Testis (tissue), 3 donors: ENCODE measurements around the gene PITRM1. TPM values are rescaled to one million over a fixed set of nuclear protein-coding genes. Genes with fewer than 3 reads are reported as not detected.
A peak's percentile ranks its signal among the peaks of the same experiment; 100 is the strongest.

Source experiments
- DNase-seq: peaks from one replicate; pipeline ENCODE4 v3.0.0-alpha.2; 2019
- H3K27ac ChIP-seq, 2 donors: fragments of 200-600 bp; sonication (generic); one replicate each; pipeline ENCODE4 v1.5.1; 2019
- H3K27me3 ChIP-seq: fragments of 200-600 bp; sonication (generic); one replicate; pipeline ENCODE4 v1.5.1; 2019
- H3K36me3 ChIP-seq: fragments of 200-600 bp; sonication (generic); one replicate; pipeline ENCODE4 v1.5.1; 2017; ENCODE audit warnings: low read depth; ENCODE audit errors: missing control alignments
- H3K4me1 ChIP-seq: fragments of 200-600 bp; sonication (generic); one replicate; pipeline ENCODE4 v1.5.1; 2019
- H3K4me3 ChIP-seq, 2 donors: fragments of 200-600 bp; sonication (generic); one replicate each; pipeline ENCODE4 v1.5.1; 2017 to 2019
- H3K9me3 ChIP-seq: fragments of 200-600 bp; sonication (generic); one replicate; pipeline ENCODE4 v1.5.1; 2017
- CTCF ChIP-seq, 3 experiments: fragments of 450-650 bp in 2 of 3; fragments of 200-600 bp in 1 of 3; sonication (generic) in 1 of 3; IDR thresholded peaks; one replicate each; pipeline ENCODE4 v1.5.1; 2016 to 2019; ENCODE audit warnings: antibody characterized with exemption in 3 of 3, mild to moderate bottlenecking in 2 of 3, moderate library complexity in 1 of 3
- POLR2A ChIP-seq: fragments of 450-650 bp; IDR thresholded peaks from one replicate; pipeline ENCODE4 v1.6.1; 2017; ENCODE audit warnings: antibody characterized with exemption, mild to moderate bottlenecking, moderate library complexity
- WGBS, 2 donors: methylation state at CpG; one replicate each; pipeline ENCODE4 v1.1.5; 2018; 5-methylcytosine and 5-hydroxymethylcytosine counted together
- intact Hi-C: fragments of 100-400 bp; cut with DNase I; formaldehyde crosslinking; loops from one replicate; pipeline ENCODE4 v1.15.1; 2023; ENCODE audit warnings: low total_unique reads
- polyA plus RNA-seq: library from polyadenylated mRNA; stranded (reverse); fragments of 350-450 nt; fragmentation: Illumina TruSeq; extraction: RNeasy Lipid Tissue Mini Kit (QIAGEN cat#74804); gene quantifications from one replicate; pipeline ENCODE4 v1.2.3, GENCODE V29; 2014; ENCODE audit warnings: low read depth, low replicate concordance; ENCODE audit not compliant: insufficient read depth
- total RNA-seq, 2 donors: library from RNA; depleted of rRNA; stranded (reverse); fragments of >200 nt; gene quantifications; one replicate each; pipeline ENCODE4 v1.2.3, GENCODE V29; 2016

Gene PITRM1
- total and polyA plus RNA-seq, 3 donors from 2014 or later: 109 to 162 (median 125) TPM

- no peaks in the 10 kb centered on the region for H3K27me3 ChIP-seq
- H3K9me3 ChIP-seq: no peaks in the 10 kb centered on the region
- H3K27ac ChIP-seq: no peak overlapping the region
- intact Hi-C loops: no loop called here
- 84 to 88% methylated on average over 10 of the region's 10 CpGs for WGBS, 2 donors
- no peaks in the 10 kb centered on the region for H3K36me3 ChIP-seq
- H3K4me3 ChIP-seq: no peak overlapping the region
- no peak for TF ChIP-seq CTCF (IDR thresholded peaks at IDR 0.05)
- no peak for TF ChIP-seq POLR2A
- H3K4me1 ChIP-seq: peaks cover 2% of the 10 kb centered on the region
- no peak for DNase-seq
Observed at GRCh38 chr10:3139216-3139910, 33.2 kb downstream of the PITRM1 start.

GRCh38 chr10:3137958-3138726 lies 34.4 kb downstream of the PITRM1 start:
- peaks cover 2% of the 10 kb centered on the region for H3K4me1 ChIP-seq
- H3K4me3 ChIP-seq: no peak overlapping the region
- intact Hi-C loops: no loop called here
- TF ChIP-seq CTCF (IDR thresholded peaks at IDR 0.05) (no peak), POLR2A (no peak)
- H3K27me3 ChIP-seq: no peaks in the 10 kb centered on the region
- DNase-seq: no peak
- no peaks in the 10 kb centered on the region for H3K36me3 ChIP-seq
- peak overlapping the region in 1 of 2 donors; percentile 38 for H3K27ac ChIP-seq
- no peaks in the 10 kb centered on the region for H3K9me3 ChIP-seq
- WGBS, 2 donors: 94 to 96% methylated on average over 31 to 41 of the region's 41 CpGs

GRCh38 chr10:3136763-3137611 lies 35.6 kb downstream of the PITRM1 start:
- intact Hi-C loops: no loop called here
- Histone ChIP-seq H3K36me3 (no peaks in the 10 kb centered on the region), H3K4me3 (no peak overlapping the region), H3K27me3 (no peaks in the 10 kb centered on the region), H3K9me3 (no peaks in the 10 kb centered on the region), H3K4me1 (peaks cover 2% of the 10 kb centered on the region), H3K27ac (peak overlapping the region in 1 of 2 donors; percentile 38)
- WGBS, 2 donors: 60 to 66% methylated on average over 19 to 21 of the region's 21 CpGs
- peak; percentile 53 for DNase-seq
- TF ChIP-seq CTCF (IDR thresholded peaks at IDR 0.05) (no peak), POLR2A (no peak)

- DNase-seq: peak; percentile 42
- Histone ChIP-seq H3K36me3 (no peaks in the 10 kb centered on the region), H3K27me3 (no peaks in the 10 kb centered on the region), H3K27ac (no peak overlapping the region), H3K4me3 (no peak overlapping the region), H3K4me1 (peaks cover 2% of the 10 kb centered on the region), H3K9me3 (no peaks in the 10 kb centered on the region)
- WGBS, 2 donors: 65 to 72% methylated on average over 7 to 14 of the region's 14 CpGs
- intact Hi-C loops: no loop called here
- TF ChIP-seq CTCF (IDR thresholded peaks at IDR 0.05) (no peak), POLR2A (no peak)
Observed at GRCh38 chr10:3136336-3136735, 36.2 kb downstream of the PITRM1 start.
